GM19468 (cell line): ENCODE data around the gene PRMT5.
A peak's percentile ranks its signal among the peaks of the same experiment; 100 is the strongest.
"Not testable (repeated sequence)": the region's sequence is repeated elsewhere in the genome, so short reads cannot be mapped to it uniquely, and the experiment has no call there.

Experiments
- ATAC-seq: cut with Tn5 transposase; IDR thresholded peaks from one replicate; pipeline ENCODE4 v1.9.1; 2021; ENCODE audit warnings: mild to moderate bottlenecking, moderate library complexity, moderate number of reproducible peaks; ENCODE audit not compliant: unreplicated experiment; ENCODE audit errors: extremely low read depth

Gene PRMT5

GRCh38 chr14:22939684-22940083, 10.5 kb upstream of the PRMT5 start:
- ATAC-seq: no peak

- ATAC-seq: no peak
Observed at GRCh38 chr14:22935156-22935555, 6.0 kb upstream of the PRMT5 start.

GRCh38 chr14:22932146-22932545, 3.0 kb upstream of the PRMT5 start:
- no peak for ATAC-seq

- ATAC-seq: no peak
Observed at GRCh38 chr14:22929961-22930364, 787 bp upstream of the PRMT5 start.

- no peak for ATAC-seq
Observed at GRCh38 chr14:22928237-22929103, 706 bp downstream of the PRMT5 start.

GRCh38 chr14:22926316-22926715, 2.9 kb downstream of the PRMT5 start:
- no peak for ATAC-seq

GRCh38 chr14:22925513-22925912, 3.7 kb downstream of the PRMT5 start:
- no peak for ATAC-seq

GRCh38 chr14:22923746-22924145, 5.4 kb downstream of the PRMT5 start:
- ATAC-seq: no peak

GRCh38 chr14:22922294-22922693, 6.9 kb downstream of the PRMT5 start:
- ATAC-seq: no peak

GRCh38 chr14:22920697-22921096, 8.5 kb downstream of the PRMT5 start:
- no peak for ATAC-seq

- no peak for ATAC-seq
Observed at GRCh38 chr14:22919601-22919921, 9.6 kb downstream of the PRMT5 start.

- peak; percentile 88 for ATAC-seq
Observed at GRCh38 chr14:22918804-22919600, 10.2 kb downstream of the PRMT5 start, which contains the start of gene RBM23. Gene RBM23 (minus strand): TSS chr14:22919149.

- ATAC-seq: no peak
Observed at GRCh38 chr14:22915886-22916521, 13.2 kb downstream of the PRMT5 start.

GRCh38 chr14:22914836-22915235, 14.3 kb downstream of the PRMT5 start:
- not testable (repeated sequence) for ATAC-seq

GRCh38 chr14:22910916-22911315, 18.3 kb downstream of the PRMT5 start:
- no peak for ATAC-seq

- ATAC-seq: no peak
Observed at GRCh38 chr14:22908601-22909000, 20.6 kb downstream of the PRMT5 start.

- no peak for ATAC-seq
Observed at GRCh38 chr14:22907429-22907828, 21.7 kb downstream of the PRMT5 start.

- no peak for ATAC-seq
Observed at GRCh38 chr14:22906073-22906472, 23.1 kb downstream of the PRMT5 start.

- ATAC-seq: no peak
Observed at GRCh38 chr14:22905627-22906026, 23.5 kb downstream of the PRMT5 start.

GRCh38 chr14:22903742-22904087, 25.5 kb downstream of the PRMT5 start:
- ATAC-seq: no peak

GRCh38 chr14:22901799-22902198, 27.4 kb downstream of the PRMT5 start:
- ATAC-seq: no peak
